Upper lobe of left lung (tissue), 6 donors: Measurements from ENCODE around the gene KRTCAP2. TPM values are rescaled to one million over a fixed set of nuclear protein-coding genes. Genes with fewer than 3 reads are reported as not detected.

Experiments
- ATAC-seq, 2 donors: fragments of 200-7000 bp; cut with Tn5 transposase; one replicate each; pipeline ENCODE4 v1.9.1; 2022; ENCODE audit warnings: mild to moderate bottlenecking in 2 of 2, moderate library complexity in 2 of 2; ENCODE audit not compliant: low FRiP score in 2 of 2
- DNase-seq, 2 donors: peaks; one replicate each; pipeline ENCODE4 v3.0.0-alpha.2; 2019 to 2020
- H3K27ac ChIP-seq, 4 donors: fragments of 200-600 bp; sonication (generic); one replicate each; pipeline ENCODE4 v1.5.1; 2016 to 2019
- H3K27me3 ChIP-seq, 4 donors: fragments of 200-600 bp; sonication (generic); one replicate each; pipeline ENCODE4 v1.5.1; 2017 to 2019
- H3K36me3 ChIP-seq, 4 donors: fragments of 200-600 bp; sonication (generic); one replicate each; pipeline ENCODE4 v1.5.1; 2016 to 2019
- H3K4me1 ChIP-seq, 4 donors: fragments of 200-600 bp; sonication (generic); one replicate each; pipeline ENCODE4 v1.5.1; 2018 to 2019
- H3K4me3 ChIP-seq, 4 donors: fragments of 200-600 bp; sonication (generic); one replicate each; pipeline ENCODE4 v1.5.1; 2017 to 2019; ENCODE audit warnings: mild to moderate bottlenecking in 2 of 4, moderate library complexity in 1 of 4
- H3K9me3 ChIP-seq, 4 donors: fragments of 200-600 bp; sonication (generic); one replicate each; pipeline ENCODE4 v1.5.1; 2018 to 2019
- CTCF ChIP-seq, 6 experiments: fragments of 450-650 bp in 4 of 6; fragments of 200-600 bp in 2 of 6; sonication (generic) in 2 of 6; IDR thresholded peaks; one replicate each; pipeline ENCODE4 v1.5.1; 2016 to 2019; ENCODE audit warnings: antibody characterized with exemption in 6 of 6
- EP300 ChIP-seq, 4 donors: sonication (generic); formaldehyde crosslinking; IDR thresholded peaks; one replicate each; pipeline ENCODE4 v1.5.1; 2017; ENCODE audit warnings: antibody characterized with exemption in 4 of 4, control low read depth in 2 of 4
- POLR2A ChIP-seq, 4 donors: fragments of 450-650 bp; IDR thresholded peaks; one replicate each; pipeline ENCODE4 v1.5.1; 2016 to 2017; ENCODE audit warnings: antibody characterized with exemption in 4 of 4, mild to moderate bottlenecking in 2 of 4
- POLR2AphosphoS5 ChIP-seq, 2 donors: sonication (generic); formaldehyde crosslinking; IDR thresholded peaks; one replicate each; pipeline ENCODE4 v1.5.1; 2017; ENCODE audit warnings: antibody characterized with exemption in 2 of 2
- WGBS, 2 donors: methylation state at CpG; one replicate each; pipeline ENCODE4 v1.1.5; 2017 to 2018; 5-methylcytosine and 5-hydroxymethylcytosine counted together
- total RNA-seq, 6 donors: library from RNA; depleted of rRNA in 4 of 6; stranded (reverse); fragments of >200 nt in 4 of 6; gene quantifications; one replicate each; pipeline versions ENCODE4 v1.1.0 to v1.2.1, GENCODE V29; 2016 to 2021
- donor health status: DM: no; HTN: no; CAD: no; lungs with moderate emphysema.
- donor health status: DM: no; HTN: yes; CAD: no; lungs with severe emphysema.

Gene KRTCAP2
- total RNA-seq, 6 donors from 2014 or later: 47.1 to 166 (median 131) TPM

DNA sequence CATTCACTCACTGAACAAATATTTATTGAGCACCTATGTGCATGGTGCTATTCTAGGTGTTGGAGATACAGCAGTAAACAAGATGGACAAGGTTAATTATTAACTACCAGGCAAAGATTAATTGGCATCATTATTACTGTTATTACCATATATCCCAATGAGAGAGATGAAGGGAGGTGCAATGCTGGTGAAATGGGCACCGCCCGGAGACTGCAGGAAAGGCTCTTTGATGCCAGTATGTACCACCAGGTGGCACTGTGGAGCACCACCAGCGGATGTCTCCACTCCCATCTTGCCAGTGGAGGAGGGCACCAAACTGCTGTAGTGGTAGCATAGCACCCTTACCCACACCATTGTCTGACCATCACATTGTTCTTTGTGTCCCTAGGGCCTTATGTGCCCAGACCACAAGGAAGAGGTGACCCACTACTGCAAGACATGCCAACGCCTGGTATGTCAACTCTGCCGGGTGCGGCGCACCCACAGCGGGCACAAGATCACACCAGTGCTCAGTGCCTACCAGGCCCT lies 3.5 kb upstream of the KRTCAP2 start:
- ATAC-seq (peak; percentile 68 to 83), DNase-seq (peak; percentile 73 to 91)
- peak overlapping the region; percentile 16 to 76 (median 49) for H3K27ac ChIP-seq
- no peaks in the 10 kb centered on the region for H3K36me3 ChIP-seq
- H3K4me1 ChIP-seq: peaks cover 30 to 53% (median 41%) of the 10 kb centered on the region in 4 donors
- peaks cover 0 to 7% (median 3%) of the 10 kb centered on the region in 4 donors for H3K27me3 ChIP-seq
- H3K9me3 ChIP-seq: no peaks in the 10 kb centered on the region
- TF ChIP-seq POLR2AphosphoS5 (IDR thresholded peaks at IDR 0.05): no peak
- peak; percentile 89 to 95 (median 92) for TF ChIP-seq CTCF (IDR thresholded peaks at IDR 0.05)
- no peak for TF ChIP-seq EP300 (IDR thresholded peaks at IDR 0.05)
- TF ChIP-seq POLR2A (IDR thresholded peaks at IDR 0.05): no peak
- 20 to 64% methylated on average over 4 to 8 of the region's 8 CpGs for WGBS, 2 donors
- H3K4me3 ChIP-seq: no peak overlapping the region

- peak; percentile 41 to 58 for DNase-seq
- 70 to 100% methylated on average over 1 to 9 of the region's 9 CpGs for WGBS, 2 donors
- no peak overlapping the region for H3K4me3 ChIP-seq
- H3K27me3 ChIP-seq: peaks cover 0 to 7% (median 3%) of the 10 kb centered on the region in 4 donors
- no peak overlapping the region for H3K27ac ChIP-seq
- peaks cover 30 to 53% (median 41%) of the 10 kb centered on the region in 4 donors for H3K4me1 ChIP-seq
- H3K9me3 ChIP-seq: no peaks in the 10 kb centered on the region
- TF ChIP-seq CTCF (IDR thresholded peaks at IDR 0.05): no peak
- TF ChIP-seq POLR2A (IDR thresholded peaks at IDR 0.05): no peak
- ATAC-seq: no peak
- peaks cover 0 to 1% (median 0%) of the 10 kb centered on the region in 4 donors for H3K36me3 ChIP-seq
Observed at GRCh38 chr1:155175927-155176371, 2.8 kb upstream of the KRTCAP2 start.

DNA sequence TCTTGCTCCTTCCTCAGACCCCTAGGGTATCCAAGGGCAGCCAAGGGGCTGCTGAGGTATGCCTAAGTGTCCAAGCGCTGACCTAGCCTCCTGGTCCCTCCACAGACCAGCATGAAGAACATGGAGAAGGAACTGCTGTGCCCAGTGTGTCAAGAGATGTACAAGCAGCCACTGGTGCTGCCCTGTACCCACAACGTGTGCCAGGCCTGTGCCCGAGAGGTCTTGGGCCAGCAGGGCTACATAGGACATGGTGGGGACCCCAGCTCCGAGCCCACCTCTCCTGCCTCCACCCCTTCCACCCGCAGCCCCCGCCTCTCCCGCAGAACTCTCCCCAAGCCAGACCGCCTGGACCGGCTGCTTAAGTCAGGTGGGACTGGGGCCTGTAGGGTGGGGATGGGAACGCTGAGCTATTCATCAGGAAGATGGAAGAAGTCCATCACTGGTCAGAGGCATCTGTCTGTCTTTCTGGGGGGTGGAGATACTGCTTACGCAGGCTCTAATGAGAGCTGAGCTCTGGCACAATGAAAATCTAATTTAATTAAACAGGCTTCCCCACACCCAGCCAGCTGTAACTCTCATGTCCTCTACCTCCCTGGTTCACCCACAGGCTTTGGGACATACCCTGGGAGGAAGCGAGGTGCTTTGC lies 2.3 kb upstream of the KRTCAP2 start:
- WGBS, 2 donors: 92 to 95% methylated on average over 2 to 12 of the region's 12 CpGs
- TF ChIP-seq EP300 (IDR thresholded peaks at IDR 0.05) (no peak), POLR2AphosphoS5 (IDR thresholded peaks at IDR 0.05) (no peak), POLR2A (IDR thresholded peaks at IDR 0.05) (no peak), CTCF (IDR thresholded peaks at IDR 0.05) (no peak)
- H3K27ac ChIP-seq: no peak overlapping the region
- H3K4me1 ChIP-seq: peaks cover 30 to 53% (median 41%) of the 10 kb centered on the region in 4 donors
- DNase-seq (peak; percentile 21 to 32), ATAC-seq (no peak)
- peaks cover 0 to 7% (median 0%) of the 10 kb centered on the region in 4 donors for H3K36me3 ChIP-seq
- no peak overlapping the region for H3K4me3 ChIP-seq
- no peaks in the 10 kb centered on the region for H3K9me3 ChIP-seq
- peaks cover 0 to 7% (median 3%) of the 10 kb centered on the region in 4 donors for H3K27me3 ChIP-seq

DNA sequence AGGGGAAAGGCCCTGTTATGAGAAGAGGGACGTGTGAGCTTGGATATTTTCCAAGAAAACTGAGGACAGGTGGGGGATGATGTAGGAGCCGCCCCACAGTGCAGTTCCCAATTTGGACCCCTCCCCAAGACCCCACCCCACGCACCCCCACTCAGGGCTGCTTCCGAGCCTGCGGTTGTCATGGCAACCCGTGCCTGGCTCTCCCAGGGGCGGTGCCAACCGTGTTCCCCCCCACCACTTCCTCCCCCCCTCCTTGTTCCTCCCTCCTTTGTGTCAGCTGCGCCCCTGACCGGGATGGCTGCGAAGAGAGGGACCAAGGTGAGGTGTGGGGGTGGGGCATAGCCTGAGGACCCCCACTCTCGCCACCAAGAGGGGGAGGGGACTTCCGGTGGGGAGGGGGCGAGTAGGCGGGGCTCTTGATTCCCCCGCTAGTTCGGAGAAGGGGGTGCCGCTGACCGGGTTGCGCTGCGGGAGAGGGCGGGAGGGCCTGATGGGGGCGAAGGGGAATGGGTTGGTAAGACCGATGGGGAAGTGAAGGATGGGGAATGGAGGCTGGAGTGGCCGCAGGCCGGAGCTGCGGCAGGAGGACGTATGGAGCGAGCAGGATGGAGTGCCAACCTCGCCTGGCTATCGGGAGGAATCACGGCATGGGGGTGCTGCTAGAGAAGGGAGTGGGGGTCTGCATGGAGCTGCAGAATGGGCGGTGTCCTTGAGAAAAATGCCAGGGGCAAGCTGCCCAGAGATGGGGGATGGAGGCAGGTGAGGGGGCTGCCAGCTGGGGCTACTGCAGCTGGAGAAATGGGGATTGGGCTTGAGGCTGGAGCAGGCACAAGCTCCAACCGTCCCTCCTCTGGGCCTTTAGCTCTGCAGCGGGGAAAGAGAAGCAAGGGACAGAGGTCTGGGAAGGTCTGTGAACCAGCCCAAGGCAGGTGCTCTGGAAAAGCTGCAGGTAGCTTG lies 1.5 kb upstream of the KRTCAP2 start:
- H3K27ac ChIP-seq: peak overlapping the region in 2 of 4 donors; percentile 30 to 57
- peaks cover 30 to 53% (median 41%) of the 10 kb centered on the region in 4 donors for H3K4me1 ChIP-seq
- peaks cover 0 to 7% (median 3%) of the 10 kb centered on the region in 4 donors for H3K27me3 ChIP-seq
- 8 to 17% methylated on average over 24 to 35 of the region's 35 CpGs for WGBS, 2 donors
- H3K9me3 ChIP-seq: no peaks in the 10 kb centered on the region
- no peak for TF ChIP-seq POLR2AphosphoS5 (IDR thresholded peaks at IDR 0.05)
- no peak for TF ChIP-seq POLR2A (IDR thresholded peaks at IDR 0.05)
- no peak for TF ChIP-seq CTCF (IDR thresholded peaks at IDR 0.05)
- TF ChIP-seq EP300 (IDR thresholded peaks at IDR 0.05): no peak
- DNase-seq (peak in 1 of 2 donors; percentile 77), ATAC-seq (no peak)
- H3K4me3 ChIP-seq: peak overlapping the region in 3 of 4 donors; percentile 92 to 94 (median 93)
- peaks cover 0 to 15% (median 4%) of the 10 kb centered on the region in 4 donors for H3K36me3 ChIP-seq
